Measurements from ENCODE around the gene CCDC159.

GRCh38 chr19:11373885-11374432 is 27.6 kb downstream of the CCDC159 start:
- TF ChIP-seq CTCF (IDR thresholded peaks at IDR 0.05), result no peak
- no peak for TF ChIP-seq POLR2A (IDR thresholded peaks at IDR 0.05)
